Measurements from ENCODE around the gene ACTR3C. TPM values are rescaled to one million over a fixed set of nuclear protein-coding genes. Genes with fewer than 3 reads are reported as not detected.

ACTR3C gene
- total and polyA plus RNA-seq, 2 of the 13 experiments (the other 11 are each of a cell fraction or from before 2014, with no cell fraction given) = 3.8 to 7.5 TPM

GRCh38 chr7:150314639-150315239, 8.6 kb downstream of the ACTR3C start:
- Histone ChIP-seq H3K9me3 (ENCODE audit: low read length) (no peaks in the 10 kb centered on the region), H3K27me3 (ENCODE audit: control insufficient read depth in 1 of 2, insufficient read depth in 2 of 2, low read length in 2 of 2) (no peaks in the 10 kb centered on the region), H3K4me1 (ENCODE audit: insufficient read depth, low read length) (peaks cover 37% of the 10 kb centered on the region), H3K4me2 (ENCODE audit: low read depth, low read length) (no peak overlapping the region), H3K27ac (ENCODE audit: extremely low read length, insufficient read depth, low read length) (no peak overlapping the region), H3K79me2 (ENCODE audit: insufficient read depth, low read length) (no peaks in the 10 kb centered on the region), H3K9ac (ENCODE audit: insufficient read depth, low read depth, low read length) (no peak overlapping the region), H2AFZ (ENCODE audit: low read length) (no peak overlapping the region), H4K20me1 (ENCODE audit: insufficient read depth, low read length) (no peaks in the 10 kb centered on the region), H3K36me3 (replicated peaks in 1 of 2; ENCODE audit: control insufficient read depth in 1 of 2, insufficient read depth in 2 of 2, low read length in 2 of 2) (no peaks in the 10 kb centered on the region), H3K4me3 (replicated peaks in 1 of 3; ENCODE audit: insufficient read depth in 1 of 3, low read depth in 2 of 3, low read length in 3 of 3) (no peak overlapping the region)
- no peak for FAIRE-seq
- in situ Hi-C loops (cut with HindIII; ENCODE audit: extremely low pct_ligation_motif_present, low pct_unique_long_range_greater_than_20kb) (no loop called here), intact Hi-C loops (cut with micrococcal nuclease; ENCODE audit: unreplicated experiment) (no loop called here)
- CTCF ChIA-PET (ENCODE audit: low intra/inter-chr PET ratio, low total read pairs) = no interaction called here
- POLR2A ChIA-PET = no interaction called here
- no peak for ATAC-seq
- WGBS (ENCODE audit: low lambda C conversion rate) = 99% methylated on average over 5 of the region's 5 CpGs
- no peak for TF ChIP-seq IRF9 (CRISPR knock-in tag; IDR thresholded peaks at IDR 0.05; ENCODE audit: borderline replicate concordance)
- TF ChIP-seq SYNCRIP (IDR thresholded peaks at IDR 0.05; ENCODE audit: insufficient read depth, low read depth, low read length) = no peak
- TF ChIP-seq RFXANK (CRISPR knock-in tag; IDR thresholded peaks at IDR 0.05) = no peak
- TF ChIP-seq MEIS1 (CRISPR knock-in tag; IDR thresholded peaks at IDR 0.05; ENCODE audit: borderline replicate concordance) = no peak
- TF ChIP-seq ZSCAN20 (CRISPR knock-in tag; IDR thresholded peaks at IDR 0.05; ENCODE audit: borderline replicate concordance) = no peak
- TF ChIP-seq ZFP90 (CRISPR knock-in tag; IDR thresholded peaks at IDR 0.05; ENCODE audit: borderline replicate concordance) = no peak
- no peak for TF ChIP-seq SP2 (CRISPR knock-in tag; IDR thresholded peaks at IDR 0.05)
- no peak for TF ChIP-seq TSC22D2 (CRISPR knock-in tag; IDR thresholded peaks at IDR 0.05; ENCODE audit: borderline replicate concordance)
- no peak for TF ChIP-seq ZNF713 (CRISPR knock-in tag; IDR thresholded peaks at IDR 0.05)
- TF ChIP-seq ZNF274 (CRISPR knock-in tag; IDR thresholded peaks at IDR 0.05) = no peak
- TF ChIP-seq ELK4 (CRISPR knock-in tag; IDR thresholded peaks at IDR 0.05; ENCODE audit: borderline replicate concordance) = no peak
- TF ChIP-seq WIZ (CRISPR knock-in tag; IDR thresholded peaks at IDR 0.05) = no peak
- no peak for TF ChIP-seq ZSCAN29 (CRISPR knock-in tag; conservative IDR thresholded peaks at IDR 0.05)
- TF ChIP-seq ATF7 (IDR thresholded peaks at IDR 0.05) = no peak
- no peak for TF ChIP-seq ATF7 (CRISPR knock-in tag; IDR thresholded peaks at IDR 0.05)
- DNase-seq (ENCODE audit: low spot score) = no peak
- BruUV-seq (replicated peaks) = no TSS peak

All from HepG2 (cell line).